K562 (cell line): ENCODE data around the gene SETX. TPM values are rescaled to one million over a fixed set of nuclear protein-coding genes. Genes with fewer than 3 reads are reported as not detected.
A peak's percentile ranks its signal among the peaks of the same experiment; 100 is the strongest.

Experiments used
- ATAC-seq: fragments of 200-7000 bp; cut with Tn5 transposase; 3 replicates; pipeline ENCODE4 v1.9.1; 2020; ENCODE audit warnings: moderate library complexity
- BruUV-seq: library from RNA; stranded (reverse); fragments of 400-500 nt; replicated peaks from 2 replicates; lab custom pipeline; 2021; lab: Mats Ljungman, UMichigan
- CTCF ChIA-PET: fragments of 300-600 bp; formaldehyde crosslinking; extraction: SDS; loops from one replicate; lab custom pipeline; 2021; ENCODE audit warnings: low intra/inter-chr PET ratio; lab: Yijun Ruan, JAX
- POLR2A ChIA-PET: fragments of 300-600, 350-650 bp; sonication (Branson Sonifier 250); formaldehyde crosslinking; extraction: SDS; loops from one replicate; lab custom pipeline; 2021; ENCODE audit warnings: antibody characterized with exemption, inconsistent platforms; lab: Yijun Ruan, JAX
- DNase-seq, 4 experiments: peaks; one replicate each; pipeline versions ENCODE4 v3.0.0 to v3.0.0-alpha.2; 2011 to 2018; ENCODE audit warnings: low spot score in 3 of 4, mixed read lengths in 3 of 4; ENCODE audit errors: extremely low read depth in 1 of 4
- FAIRE-seq: peaks from 2 replicates; lab custom pipeline; 2011; peaks lifted over from hg19 to GRCh38; lab: Jason Lieb, UNC
- H2AFZ ChIP-seq: 2 replicates; pipeline ENCODE4 v1.6.0; 2011; ENCODE audit warnings: low read depth, low read length, control low read depth, inconsistent platforms
- H3K27ac ChIP-seq: fragments of 200-600 bp; 3 replicates; pipeline ENCODE4 v1.8.0; 2011; ENCODE audit warnings: low read depth, mild to moderate bottlenecking, control low read depth, inconsistent platforms, low read length, moderate library complexity, mixed read lengths; ENCODE audit errors: extremely low read depth
- H3K27me3 ChIP-seq, 2 experiments: fragments of 300-600 bp in 1 of 2; 2 replicates in 1 of 2; 3 replicates in 1 of 2; pipeline versions ENCODE4 v1.6.0 to v1.8.0; 2011; ENCODE audit warnings: inconsistent platforms in 2 of 2, low read length in 2 of 2, mild to moderate bottlenecking in 1 of 2, mixed read lengths in 1 of 2, moderate library complexity in 1 of 2; ENCODE audit not compliant: control insufficient read depth in 2 of 2, insufficient read depth in 2 of 2
- H3K36me3 ChIP-seq: fragments of 300-600 bp; 3 replicates; pipeline ENCODE4 v1.8.0; 2011; ENCODE audit warnings: mild to moderate bottlenecking, low read length, inconsistent platforms; ENCODE audit not compliant: control insufficient read depth, insufficient read depth
- H3K4me1 ChIP-seq, 2 experiments: fragments of 200-600 bp in 1 of 2; replicated peaks in 1 of 2; 2 replicates in 1 of 2; 3 replicates in 1 of 2; pipeline versions ENCODE4 v1.5.1 to v1.8.0; 2011; ENCODE audit warnings: inconsistent platforms in 2 of 2, low read length in 2 of 2, mild to moderate bottlenecking in 1 of 2, mixed read lengths in 1 of 2, moderate library complexity in 1 of 2; ENCODE audit not compliant: control insufficient read depth in 2 of 2, insufficient read depth in 2 of 2
- H3K4me2 ChIP-seq: 2 replicates; pipeline ENCODE4 v1.6.1; 2011; ENCODE audit warnings: low read length, control low read depth, inconsistent platforms, mixed read lengths; ENCODE audit not compliant: insufficient read depth
- H3K4me3 ChIP-seq: fragments of 200-600 bp; sonication (generic), shearing (Covaris generic); 2 replicates; pipeline ENCODE4 v1.5.1; 2016; ENCODE audit warnings: control low read depth, inconsistent platforms
- H3K79me2 ChIP-seq: fragments of 200-600 bp; 3 replicates; pipeline ENCODE4 v1.8.0; 2011; ENCODE audit warnings: low read length, inconsistent platforms; ENCODE audit not compliant: control insufficient read depth, insufficient read depth
- H3K9ac ChIP-seq, 2 experiments: 2 replicates each; pipeline versions ENCODE4 v1.6.0 to v1.6.1; 2011; ENCODE audit warnings: low read depth in 2 of 2, low read length in 2 of 2, control low read depth in 1 of 2, inconsistent platforms in 1 of 2, mild to moderate bottlenecking in 1 of 2, mixed read lengths in 1 of 2; ENCODE audit not compliant: insufficient read depth in 1 of 2
- H3K9me1 ChIP-seq: one replicate; pipeline ENCODE4 v1.6.0; 2011; ENCODE audit warnings: inconsistent platforms, mild to moderate bottlenecking, low read length, moderate library complexity; ENCODE audit not compliant: control insufficient read depth, insufficient read depth
- H3K9me3 ChIP-seq: replicated peaks from 2 replicates; pipeline ENCODE4 v1.5.1; 2011; ENCODE audit warnings: low read depth, low read length, inconsistent platforms; ENCODE audit not compliant: control insufficient read depth, insufficient read depth
- H4K20me1 ChIP-seq: replicated peaks from 2 replicates; pipeline ENCODE4 v1.6.1; 2011; ENCODE audit warnings: low read length, inconsistent platforms, mixed read lengths; ENCODE audit not compliant: control insufficient read depth, insufficient read depth
- CBFA2T3 ChIP-seq: fragments of 450-650 bp; IDR thresholded peaks from 2 replicates; pipeline ENCODE4 v1.6.1; 2017
- EGR1 ChIP-seq: fragments of 450-650 bp; conservative IDR thresholded peaks from 2 replicates; pipeline ENCODE4 v1.6.1; 2017; ENCODE audit warnings: mild to moderate bottlenecking
- HSF4 ChIP-seq: fragments of 250-450 bp; sonication (Bioruptor Pico); IDR thresholded peaks from 2 replicates; pipeline ENCODE4 v2.1.2; 2022; ENCODE audit warnings: mild to moderate bottlenecking, moderate library complexity, borderline replicate concordance
- KDM1A ChIP-seq, 2 experiments: fragments of 450-650 bp; IDR thresholded peaks; 2 replicates each; pipeline ENCODE4 v1.6.1; 2016; ENCODE audit warnings: mild to moderate bottlenecking in 2 of 2
- MEIS2 ChIP-seq: fragments of 450-650 bp; IDR thresholded peaks from 2 replicates; pipeline ENCODE4 v1.6.1; 2014; ENCODE audit warnings: mild to moderate bottlenecking; ENCODE audit not compliant: partially characterized antibody
- MYBL2 ChIP-seq, 2 experiments: fragments of 450-650 bp in 1 of 2; sonication (generic) in 1 of 2; formaldehyde crosslinking in 1 of 2; IDR thresholded peaks; 2 replicates each; pipeline versions ENCODE4 v1.6.1 to v1.8.1; 2017 to 2022; ENCODE audit warnings: borderline replicate concordance in 1 of 2, inconsistent platforms in 1 of 2, low read depth in 1 of 2, mild to moderate bottlenecking in 1 of 2, missing genetic modification reagents in 1 of 2, moderate library complexity in 1 of 2
- NFE2 ChIP-seq: IDR thresholded peaks from 2 replicates; pipeline ENCODE4 v1.6.1; 2014; ENCODE audit warnings: antibody characterized with exemption, low read depth
- RAD51 ChIP-seq: fragments of 450-650 bp; IDR thresholded peaks from 2 replicates; pipeline ENCODE4 v1.7.1; 2016; ENCODE audit warnings: low read depth, mild to moderate bottlenecking, borderline replicate concordance
- RBFOX2 ChIP-seq: fragments of 200-400 bp; formaldehyde crosslinking; IDR thresholded peaks from 2 replicates; pipeline ENCODE4 v1.6.1; 2017; ENCODE audit warnings: low read depth, mild to moderate bottlenecking, low read length, moderate library complexity
- RBM25 ChIP-seq: fragments of 200-400 bp; formaldehyde crosslinking; IDR thresholded peaks from 2 replicates; pipeline ENCODE4 v1.6.1; 2018; ENCODE audit warnings: low read length, low read depth, moderate library complexity; ENCODE audit not compliant: severe bottlenecking
- SIRT6 ChIP-seq: IDR thresholded peaks from one replicate; pipeline ENCODE4 v1.6.1; 2012; ENCODE audit warnings: low read depth, mild to moderate bottlenecking, control low read depth, inconsistent platforms, low read length, moderate library complexity
- ZNF57 ChIP-seq: fragments of 450-650 bp; formaldehyde crosslinking; IDR thresholded peaks from 2 replicates; pipeline ENCODE4 v1.4.0; 2020; ENCODE audit warnings: mild to moderate bottlenecking, moderate library complexity
- WGBS: fragments of 100-300 bp; shearing (Covaris generic); methylation state at CpG from one replicate; pipeline ENCODE4 v1.1.6; 2016; ENCODE audit warnings: low coverage, mixed read lengths; ENCODE audit not compliant: insufficient coverage; ENCODE audit errors: missing lambda C conversion rate; 5-methylcytosine and 5-hydroxymethylcytosine counted together
- in situ Hi-C: fragments of 300-500 bp; cut with MboI; formaldehyde crosslinking; loops from 4 replicates; pipeline ENCODE4 v1.15.0; 2018; ENCODE audit warnings: inconsistent platforms, mixed read lengths
- intact Hi-C: fragments of 100-400 bp; cut with micrococcal nuclease; formaldehyde crosslinking; loops from 2 replicates; pipeline ENCODE4 v1.14.2; 2022
- polyA plus RNA-seq, 8 experiments: library from polyadenylated mRNA; depleted of rRNA in 4 of 8; stranded (reverse) in 5 of 8; unstranded in 3 of 8; fragments of >200 nt; fragmentation: Nextera tagmentation in 2 of 8; fragmentation: Illumina TruSeq in 1 of 8; extraction: Ambion mirVana in 2 of 8; extraction: Trizol in 1 of 8; gene quantifications; 2 replicates each; pipeline versions ENCODE4 v1.2.1 to v1.2.3, GENCODE V29; 2011 to 2014; ENCODE audit warnings: inconsistent platforms in 1 of 8, missing spikeins in 1 of 8
- total RNA-seq, 7 experiments: library from RNA; depleted of rRNA in 6 of 7; stranded (reverse); fragments of >200 nt in 6 of 7; fragmentation: Illumina TruSeq in 2 of 7; extraction: Trizol in 2 of 7; gene quantifications; 2 replicates each; pipeline versions ENCODE4 v1.2.1 to v1.2.3, GENCODE V29; 2011 to 2021; ENCODE audit warnings: low replicate concordance in 1 of 7
- TF ChIP-seq, protein P1 (sequence below): sonication (generic); formaldehyde crosslinking; IDR thresholded peaks from 2 replicates; pipeline ENCODE4 v1.8.1; 2023; ENCODE audit warnings: mild to moderate bottlenecking, missing genetic modification reagents
- TF ChIP-seq, protein P2 (sequence below): conservative IDR thresholded peaks from 2 replicates; pipeline ENCODE4 v1.6.1; 2011; ENCODE audit warnings: low read depth, mild to moderate bottlenecking, low read length; ENCODE audit not compliant: control insufficient read depth
- TF ChIP-seq, protein P3 (sequence below): sonication (generic); formaldehyde crosslinking; IDR thresholded peaks from 2 replicates; pipeline ENCODE4 v1.8.0; 2023; ENCODE audit warnings: mild to moderate bottlenecking, missing genetic modification reagents

Gene SETX
- total and polyA plus RNA-seq, 9 of the 15 experiments (the other 6 are each of a cell fraction or from before 2014, with no cell fraction given): 8.7 to 45.7 (median 28.7) TPM

DNA sequence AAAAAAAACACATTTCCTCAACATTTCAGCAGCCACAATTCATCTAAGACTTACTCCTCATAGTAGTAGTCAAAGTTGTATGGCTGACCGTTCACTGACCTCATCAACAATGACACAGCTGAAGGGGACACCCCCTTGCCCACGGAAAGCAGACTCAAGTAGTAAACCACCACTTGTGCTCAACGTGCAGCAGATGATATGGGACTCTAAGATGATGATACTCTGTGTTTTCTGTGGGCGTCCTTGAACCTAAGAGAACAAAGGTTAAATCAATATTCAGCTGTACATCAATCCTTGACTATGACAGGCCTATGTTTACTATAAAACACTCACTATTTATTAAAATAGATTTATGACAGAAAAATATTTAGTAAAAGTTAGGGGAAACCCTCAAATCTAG is 71.6 kb downstream of the SETX start:
- Histone ChIP-seq H3K9me1 (no peaks in the 10 kb centered on the region), H3K27me3 (no peaks in the 10 kb centered on the region), H3K4me2 (no peak overlapping the region), H3K4me1 (no peaks in the 10 kb centered on the region), H3K9ac (no peak overlapping the region), H3K36me3 (peaks cover 87% of the 10 kb centered on the region), H3K79me2 (no peaks in the 10 kb centered on the region), H3K4me3 (no peak overlapping the region), H3K9me3 (no peaks in the 10 kb centered on the region), H4K20me1 (no peaks in the 10 kb centered on the region), H2AFZ (no peak overlapping the region), H3K27ac (no peak overlapping the region)
- ChIA-PET POLR2A (no interaction called here), CTCF (no interaction called here)
- no TSS peak for BruUV-seq
- no peak for ATAC-seq
- in situ Hi-C loops: no loop called here
- FAIRE-seq: peak; percentile 32
- DNase-seq: peak in 2 of 4 experiments; percentile 18 to 30
- 53% methylated on average over 4 of the region's 4 CpGs for WGBS
- intact Hi-C loops: no loop called here
- TF ChIP-seq RBM25 (no peak), MYBL2 (IDR thresholded peaks at IDR 0.05; ENCODE audit: low read depth) (no peak), MYBL2 (CRISPR knock-in tag; IDR thresholded peaks at IDR 0.05; ENCODE audit: borderline replicate concordance) (no peak), EGR1 (peak; percentile 56), RBFOX2 (no peak), ZNF57 (no peak), NFE2 (peak; percentile 24; the same call in 1 of the 2 replicates), MEIS2 (no peak), RAD51 (no peak), SIRT6 (no peak), CBFA2T3 (peak; percentile 40; the same call in 1 of the 2 replicates), KDM1A (IDR thresholded peaks at IDR 0.05) (0 out of 4 replicates have a peak, but pooled peaks of 1 of the 2 experiments have one; percentile 35), HSF4 (CRISPR knock-in tag) (no peak)
- TF ChIP-seq, protein P1, sequence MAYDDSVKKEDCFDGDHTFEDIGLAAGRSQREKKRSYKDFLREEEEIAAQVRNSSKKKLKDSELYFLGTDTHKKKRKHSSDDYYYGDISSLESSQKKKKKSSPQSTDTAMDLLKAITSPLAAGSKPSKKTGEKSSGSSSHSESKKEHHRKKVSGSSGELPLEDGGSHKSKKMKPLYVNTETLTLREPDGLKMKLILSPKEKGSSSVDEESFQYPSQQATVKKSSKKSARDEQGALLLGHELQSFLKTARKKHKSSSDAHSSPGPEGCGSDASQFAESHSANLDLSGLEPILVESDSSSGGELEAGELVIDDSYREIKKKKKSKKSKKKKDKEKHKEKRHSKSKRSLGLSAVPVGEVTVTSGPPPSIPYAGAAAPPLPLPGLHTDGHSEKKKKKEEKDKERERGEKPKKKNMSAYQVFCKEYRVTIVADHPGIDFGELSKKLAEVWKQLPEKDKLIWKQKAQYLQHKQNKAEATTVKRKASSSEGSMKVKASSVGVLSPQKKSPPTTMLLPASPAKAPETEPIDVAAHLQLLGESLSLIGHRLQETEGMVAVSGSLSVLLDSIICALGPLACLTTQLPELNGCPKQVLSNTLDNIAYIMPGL (CRISPR knock-in tag): no peak
- TF ChIP-seq, protein P2, sequence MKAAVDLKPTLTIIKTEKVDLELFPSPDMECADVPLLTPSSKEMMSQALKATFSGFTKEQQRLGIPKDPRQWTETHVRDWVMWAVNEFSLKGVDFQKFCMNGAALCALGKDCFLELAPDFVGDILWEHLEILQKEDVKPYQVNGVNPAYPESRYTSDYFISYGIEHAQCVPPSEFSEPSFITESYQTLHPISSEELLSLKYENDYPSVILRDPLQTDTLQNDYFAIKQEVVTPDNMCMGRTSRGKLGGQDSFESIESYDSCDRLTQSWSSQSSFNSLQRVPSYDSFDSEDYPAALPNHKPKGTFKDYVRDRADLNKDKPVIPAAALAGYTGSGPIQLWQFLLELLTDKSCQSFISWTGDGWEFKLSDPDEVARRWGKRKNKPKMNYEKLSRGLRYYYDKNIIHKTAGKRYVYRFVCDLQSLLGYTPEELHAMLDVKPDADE: no peak
- TF ChIP-seq, protein P3, sequence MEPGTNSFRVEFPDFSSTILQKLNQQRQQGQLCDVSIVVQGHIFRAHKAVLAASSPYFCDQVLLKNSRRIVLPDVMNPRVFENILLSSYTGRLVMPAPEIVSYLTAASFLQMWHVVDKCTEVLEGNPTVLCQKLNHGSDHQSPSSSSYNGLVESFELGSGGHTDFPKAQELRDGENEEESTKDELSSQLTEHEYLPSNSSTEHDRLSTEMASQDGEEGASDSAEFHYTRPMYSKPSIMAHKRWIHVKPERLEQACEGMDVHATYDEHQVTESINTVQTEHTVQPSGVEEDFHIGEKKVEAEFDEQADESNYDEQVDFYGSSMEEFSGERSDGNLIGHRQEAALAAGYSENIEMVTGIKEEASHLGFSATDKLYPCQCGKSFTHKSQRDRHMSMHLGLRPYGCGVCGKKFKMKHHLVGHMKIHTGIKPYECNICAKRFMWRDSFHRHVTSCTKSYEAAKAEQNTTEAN: no peak
